HCT116 (cell line): ENCODE results near the gene CFAP161. TPM values are rescaled to one million over a fixed set of nuclear protein-coding genes. Genes with fewer than 3 reads are reported as not detected.

ENCODE experiments used
- ATAC-seq: fragments of 200-7000 bp; cut with Tn5 transposase; 2 replicates; pipeline ENCODE4 v1.9.1; 2020; ENCODE audit warnings: mild to moderate bottlenecking, moderate library complexity
- BruUV-seq: library from RNA; stranded (reverse); fragments of 400-500 nt; replicated peaks from 2 replicates; lab custom pipeline; 2021; lab: Mats Ljungman, UMichigan
- CTCF ChIA-PET: fragments of 300-600 bp; sonication (Branson Sonifier 250); formaldehyde crosslinking; loops from one replicate; lab custom pipeline; 2021; ENCODE audit warnings: antibody characterized with exemption; lab: Charles Lee
- POLR2A ChIA-PET: fragments of 300-600, 350-600 bp; sonication (Branson Sonifier 250); formaldehyde crosslinking; loops from one replicate; lab custom pipeline; 2021; ENCODE audit warnings: antibody characterized with exemption; lab: Charles Lee
- RAD21 ChIA-PET, 2 experiments: fragments of 300-600 bp; sonication (Branson Sonifier 250); formaldehyde crosslinking; loops; one replicate each; lab custom pipeline; 2023; ENCODE audit warnings: low total read pairs in 2 of 2; ENCODE audit not compliant: uncharacterized antibody in 2 of 2, unreplicated experiment in 2 of 2, low non-redundant PET in 1 of 2; lab: Charles Lee
- DNase-seq: peaks from one replicate; pipeline ENCODE4 v3.0.0-alpha.2; 2010; ENCODE audit warnings: low read depth, low spot score
- H2AFZ ChIP-seq: fragments of 200-600 bp; shearing (Covaris generic), sonication (generic); 2 replicates; pipeline ENCODE4 v1.6.1; 2017; ENCODE audit warnings: low read depth, mixed run types, mixed read lengths, antibody characterized with exemption, low read length; ENCODE audit not compliant: poor library complexity, severe bottlenecking
- H3K27ac ChIP-seq: 2 replicates; pipeline ENCODE4 v1.5.1; 2012; ENCODE audit warnings: low read depth, low read length
- H3K27me3 ChIP-seq: fragments of 200-600 bp; sonication (generic); 2 replicates; pipeline ENCODE4 v1.6.1; 2016; ENCODE audit warnings: mixed run types, low read length, mixed read lengths; ENCODE audit not compliant: insufficient read depth
- H3K36me3 ChIP-seq, 2 experiments: fragments of 200-500 bp in 1 of 2; fragments of 200-600 bp in 1 of 2; sonication (Bioruptor generic) in 1 of 2; sonication (generic) in 1 of 2; 2 replicates each; pipeline versions ENCODE4 v1.5.1 to v1.6.1; 2014 to 2016; ENCODE audit warnings: low read length in 2 of 2, inconsistent platforms in 1 of 2, mixed read lengths in 1 of 2, mixed run types in 1 of 2; ENCODE audit not compliant: insufficient read depth in 2 of 2, control insufficient read depth in 1 of 2
- H3K4me1 ChIP-seq, 2 experiments: fragments of 200-600 bp in 1 of 2; sonication (generic) in 1 of 2; 2 replicates each; pipeline versions ENCODE4 v1.5.1 to v1.6.1; 2012 to 2017; ENCODE audit warnings: low read length in 2 of 2, inconsistent platforms in 1 of 2, mild to moderate bottlenecking in 1 of 2, mixed read lengths in 1 of 2, mixed run types in 1 of 2, moderate library complexity in 1 of 2; ENCODE audit not compliant: insufficient read depth in 2 of 2, control insufficient read depth in 1 of 2
- H3K4me2 ChIP-seq: fragments of 200-600 bp; sonication (generic); 2 replicates; pipeline ENCODE4 v1.6.1; 2017; ENCODE audit warnings: mixed run types, low read length, mixed read lengths
- H3K4me3 ChIP-seq, 2 experiments: fragments of 200-600 bp in 1 of 2; sonication (generic) in 1 of 2; replicated peaks in 1 of 2; 2 replicates each; pipeline ENCODE4 v1.5.1; 2011 to 2016; ENCODE audit warnings: low read length in 2 of 2, control low read depth in 1 of 2, low read depth in 1 of 2, mild to moderate bottlenecking in 1 of 2, mixed read lengths in 1 of 2, mixed run types in 1 of 2
- H3K79me2 ChIP-seq: fragments of 200-600 bp; sonication (generic); 2 replicates; pipeline ENCODE4 v1.6.1; 2017; ENCODE audit warnings: mild to moderate bottlenecking, mixed run types, low read length, moderate library complexity, mixed read lengths; ENCODE audit not compliant: insufficient read depth
- H3K9ac ChIP-seq: fragments of 200-600 bp; sonication (generic); 2 replicates; pipeline ENCODE4 v1.6.1; 2016; ENCODE audit warnings: low read length, mixed read lengths
- H3K9me2 ChIP-seq: fragments of 200-600 bp; sonication (generic), shearing (Covaris generic); 2 replicates; pipeline ENCODE4 v1.6.1; 2017; ENCODE audit warnings: mixed run types, mild to moderate bottlenecking, moderate library complexity; ENCODE audit not compliant: insufficient read depth
- H3K9me3 ChIP-seq, 2 experiments: fragments of 200-500 bp in 1 of 2; fragments of 200-600 bp in 1 of 2; sonication (Bioruptor generic) in 1 of 2; sonication (generic) in 1 of 2; 2 replicates each; pipeline ENCODE4 v1.6.1; 2014 to 2017; ENCODE audit warnings: low read length in 2 of 2, mixed read lengths in 2 of 2, inconsistent platforms in 1 of 2, low read depth in 1 of 2, mild to moderate bottlenecking in 1 of 2, mixed run types in 1 of 2, moderate library complexity in 1 of 2; ENCODE audit not compliant: control insufficient read depth in 1 of 2, insufficient read depth in 1 of 2
- H4K20me1 ChIP-seq: fragments of 200-600 bp; sonication (generic), shearing (Covaris generic); 2 replicates; pipeline ENCODE4 v1.6.1; 2017; ENCODE audit warnings: mixed run types, mild to moderate bottlenecking, moderate library complexity; ENCODE audit not compliant: insufficient read depth
- ATF3 ChIP-seq: IDR thresholded peaks from 2 replicates; pipeline ENCODE4 v1.6.1; 2012
- CBX3 ChIP-seq: IDR thresholded peaks from 2 replicates; pipeline ENCODE4 v1.6.1; 2012; ENCODE audit warnings: low read depth
- CEBPB ChIP-seq: IDR thresholded peaks from 2 replicates; pipeline ENCODE4 v1.6.1; 2012; ENCODE audit warnings: low read depth
- EGR1 ChIP-seq: IDR thresholded peaks from 2 replicates; pipeline ENCODE4 v1.6.1; 2012; ENCODE audit warnings: low read depth
- ELF1 ChIP-seq: IDR thresholded peaks from 2 replicates; pipeline ENCODE4 v1.6.1; 2012; ENCODE audit warnings: low read depth, borderline replicate concordance
- EZH2 ChIP-seq: fragments of 200-600 bp; sonication (generic); IDR thresholded peaks from 2 replicates; pipeline ENCODE4 v1.6.1; 2017; ENCODE audit warnings: antibody characterized with exemption, mixed run types
- EZH2phosphoT487 ChIP-seq: fragments of 200-600 bp; IDR thresholded peaks from 2 replicates; pipeline ENCODE4 v1.6.1; 2018; ENCODE audit warnings: antibody characterized with exemption, borderline replicate concordance
- FOSL1 ChIP-seq: IDR thresholded peaks from 2 replicates; pipeline ENCODE4 v1.6.1; 2012; ENCODE audit warnings: low read depth
- POLR2A ChIP-seq: IDR thresholded peaks from 2 replicates; pipeline ENCODE4 v1.7.0; 2011; ENCODE audit warnings: borderline replicate concordance; ENCODE audit not compliant: insufficient read depth, insufficient read length; ENCODE audit errors: extremely low read depth
- SIN3A ChIP-seq: IDR thresholded peaks from 2 replicates; pipeline ENCODE4 v1.6.1; 2012; ENCODE audit warnings: low read depth
- SRF ChIP-seq: IDR thresholded peaks from 2 replicates; pipeline ENCODE4 v1.6.1; 2012; ENCODE audit warnings: low read depth
- ZBTB33 ChIP-seq: IDR thresholded peaks from 2 replicates; pipeline ENCODE4 v1.6.1; 2011; ENCODE audit warnings: mild to moderate bottlenecking, low read length, moderate library complexity; ENCODE audit not compliant: insufficient replicate concordance; ENCODE audit errors: extremely low read depth
- ZFX ChIP-seq: fragments of 450-650 bp; IDR thresholded peaks from 2 replicates; pipeline ENCODE4 v1.6.1; 2017
- ZNF274 ChIP-seq: fragments of 200-500 bp; sonication (Bioruptor generic); IDR thresholded peaks from 2 replicates; pipeline ENCODE4 v1.6.1; 2014; ENCODE audit warnings: mild to moderate bottlenecking, low read depth, low read length, inconsistent platforms
- intact Hi-C: fragments of 100-400 bp; cut with micrococcal nuclease; formaldehyde crosslinking; loops from 2 replicates; pipeline ENCODE4 v1.10.0; 2022
- total RNA-seq: library from RNA; stranded (reverse); gene quantifications from one replicate; pipeline ENCODE4 v1.2.1, GENCODE V29; 2021; ENCODE audit not compliant: unreplicated experiment
- TF ChIP-seq, protein P1 (sequence below), 3 experiments: fragments of 200-600 bp in 1 of 3; sonication (generic) in 1 of 3; IDR thresholded peaks in 2 of 3; conservative IDR thresholded peaks in 1 of 3; 2 replicates each; pipeline ENCODE4 v1.5.1; 2012 to 2017; ENCODE audit warnings: low read depth in 2 of 3, low read length in 2 of 3, antibody characterized with exemption in 1 of 3, borderline replicate concordance in 1 of 3, control low read depth in 1 of 3, mild to moderate bottlenecking in 1 of 3, mixed read lengths in 1 of 3, mixed run types in 1 of 3, moderate library complexity in 1 of 3; ENCODE audit not compliant: insufficient read depth in 1 of 3

Gene CFAP161
- total RNA-seq, 1 experiment from 2014 or later = 0.15 TPM

DNA sequence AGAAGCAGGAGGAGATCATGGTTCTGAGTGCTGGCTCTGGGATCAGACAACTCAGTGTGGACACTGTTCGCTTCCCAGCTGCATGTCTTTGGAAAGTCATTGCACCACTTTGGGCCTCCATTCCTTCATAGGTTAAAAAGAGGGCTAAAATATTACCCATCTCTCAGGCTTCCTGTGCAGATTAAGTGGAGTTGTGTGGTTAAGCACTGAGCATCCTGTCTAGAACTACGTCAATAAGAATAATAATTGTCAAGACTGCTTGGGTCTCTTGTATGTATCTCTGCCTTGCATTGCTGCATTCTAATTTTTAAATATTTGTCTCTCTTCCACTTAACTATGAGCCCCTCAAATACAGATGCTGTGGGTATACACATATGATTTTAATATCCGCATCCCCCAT lies 22.3 kb downstream of the CFAP161 start:
- Histone ChIP-seq H3K4me1 (no peaks in the 10 kb centered on the region), H3K4me3 (no peak overlapping the region), H3K9ac (no peak overlapping the region), H3K27ac (no peak overlapping the region), H3K79me2 (no peaks in the 10 kb centered on the region), H3K27me3 (peaks cover 3% of the 10 kb centered on the region; the same call in 1 of the 2 replicates), H3K9me2 (no peaks in the 10 kb centered on the region), H4K20me1 (no peaks in the 10 kb centered on the region), H3K9me3 (no peaks in the 10 kb centered on the region), H3K4me2 (no peak overlapping the region), H3K36me3 (no peaks in the 10 kb centered on the region), H2AFZ (no peak overlapping the region)
- RAD21 ChIA-PET = interaction anchor here (1.0 to 2.2 kb wide), 3 partner anchors 110 kb away, joined by 5 to 20 read pairs (median 15); no protein-coding TSS in a partner anchor
- ATAC-seq (no peak), DNase-seq (no peak)
- BruUV-seq = no TSS peak
- no peak for TF ChIP-seq SRF
- POLR2A ChIA-PET = interaction anchor here (1.0 kb wide), 1 partner anchor 8 kb away, joined by 4 read pairs; no protein-coding TSS in a partner anchor
- intact Hi-C loops = no loop called here
- CTCF ChIA-PET = interaction anchor here (0.7 to 5.6 kb wide), 16 partner anchors 7 to 187 kb away, joined by 3 to 119 read pairs (median 6); no protein-coding TSS in a partner anchor

DNA sequence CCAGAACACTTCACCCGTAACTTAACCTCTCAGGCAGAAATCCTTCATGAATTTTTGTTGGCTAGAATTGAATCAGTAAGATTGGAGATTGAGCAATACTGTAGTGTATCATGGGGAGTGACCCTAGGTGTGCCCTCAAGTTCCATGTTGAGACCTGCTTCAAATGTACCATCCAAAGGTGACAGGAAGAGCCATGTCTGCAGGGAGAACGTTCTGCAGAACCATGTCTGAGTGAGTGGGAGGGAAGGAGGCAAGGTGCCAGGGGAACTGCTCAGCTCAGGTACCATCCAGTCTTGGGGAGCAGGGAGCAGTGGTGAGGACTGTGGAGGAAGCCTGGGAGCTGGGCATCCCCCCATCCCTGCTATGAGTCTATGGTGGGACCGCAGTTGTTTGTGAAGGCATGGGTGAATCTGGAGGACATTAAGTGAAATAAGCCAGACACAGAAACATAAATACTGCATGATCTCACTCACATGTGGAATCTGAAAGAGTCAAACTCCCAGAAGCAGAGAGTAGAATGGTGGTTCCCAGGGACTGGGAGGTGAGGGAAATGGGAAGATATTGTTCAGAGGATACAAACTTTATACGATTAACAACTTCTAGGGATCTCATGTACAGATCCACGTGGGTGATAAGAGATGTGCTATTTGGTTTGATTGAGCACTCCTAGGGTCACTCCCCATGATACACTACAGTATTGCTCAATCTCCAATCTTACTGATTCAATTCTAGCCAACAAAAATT lies 23.3 kb downstream of the CFAP161 start:
- CTCF ChIA-PET = interaction anchor here (1.9 to 5.6 kb wide), 2 partner anchors 99 to 108 kb away, joined by 6 to 119 read pairs; no protein-coding TSS in a partner anchor
- intact Hi-C loops = no loop called here
- no peak for TF ChIP-seq SIN3A
- TF ChIP-seq CBX3 = no peak
- TF ChIP-seq EZH2 = no peak
- no peak for TF ChIP-seq ZBTB33
- no peak for TF ChIP-seq ZNF274
- TF ChIP-seq ATF3 = no peak
- TF ChIP-seq EGR1 = no peak
- no peak for TF ChIP-seq POLR2A
- no peak for TF ChIP-seq EZH2phosphoT487
- TF ChIP-seq CEBPB = no peak
- no peak for TF ChIP-seq FOSL1
- TF ChIP-seq, protein P1, sequence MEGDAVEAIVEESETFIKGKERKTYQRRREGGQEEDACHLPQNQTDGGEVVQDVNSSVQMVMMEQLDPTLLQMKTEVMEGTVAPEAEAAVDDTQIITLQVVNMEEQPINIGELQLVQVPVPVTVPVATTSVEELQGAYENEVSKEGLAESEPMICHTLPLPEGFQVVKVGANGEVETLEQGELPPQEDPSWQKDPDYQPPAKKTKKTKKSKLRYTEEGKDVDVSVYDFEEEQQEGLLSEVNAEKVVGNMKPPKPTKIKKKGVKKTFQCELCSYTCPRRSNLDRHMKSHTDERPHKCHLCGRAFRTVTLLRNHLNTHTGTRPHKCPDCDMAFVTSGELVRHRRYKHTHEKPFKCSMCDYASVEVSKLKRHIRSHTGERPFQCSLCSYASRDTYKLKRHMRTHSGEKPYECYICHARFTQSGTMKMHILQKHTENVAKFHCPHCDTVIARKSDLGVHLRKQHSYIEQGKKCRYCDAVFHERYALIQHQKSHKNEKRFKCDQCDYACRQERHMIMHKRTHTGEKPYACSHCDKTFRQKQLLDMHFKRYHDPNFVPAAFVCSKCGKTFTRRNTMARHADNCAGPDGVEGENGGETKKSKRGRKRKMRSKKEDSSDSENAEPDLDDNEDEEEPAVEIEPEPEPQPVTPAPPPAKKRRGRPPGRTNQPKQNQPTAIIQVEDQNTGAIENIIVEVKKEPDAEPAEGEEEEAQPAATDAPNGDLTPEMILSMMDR (IDR thresholded peaks at IDR 0.05 in 2 of 3, conservative IDR thresholded peaks at IDR 0.05 in 1 of 3; ENCODE audit: borderline replicate concordance in 1 of 3, insufficient read depth in 1 of 3, low read depth in 2 of 3, low read length in 2 of 3) = no peak
- TF ChIP-seq ELF1 = no peak
- no peak for TF ChIP-seq ZFX
- TF ChIP-seq SRF = no peak

More for the DNA sequence above, 23.3 kb downstream of the CFAP161 start:
- no peaks in the 10 kb centered on the region for H3K36me3 ChIP-seq
- DNase-seq (no peak), ATAC-seq (no peak)
- no TSS peak for BruUV-seq
- H3K9ac ChIP-seq = no peak overlapping the region
- no peak overlapping the region for H3K27ac ChIP-seq
- no peak overlapping the region for H3K4me2 ChIP-seq
- H3K4me3 ChIP-seq = no peak overlapping the region
- peaks cover 3% of the 10 kb centered on the region; the same call in 1 of the 2 replicates for H3K27me3 ChIP-seq
- no peaks in the 10 kb centered on the region for H3K4me1 ChIP-seq
- H3K9me3 ChIP-seq = no peaks in the 10 kb centered on the region
- H3K9me2 ChIP-seq = no peaks in the 10 kb centered on the region
- ChIA-PET RAD21 (interaction anchor here in 1 of 2 experiments (1.0 kb wide), 1 partner anchor 109 kb away, joined by 5 read pairs; no protein-coding TSS in a partner anchor), POLR2A (no interaction called here)
- no peak overlapping the region for H2AFZ ChIP-seq
- no peaks in the 10 kb centered on the region for H4K20me1 ChIP-seq
- H3K79me2 ChIP-seq = no peaks in the 10 kb centered on the region
